Upper lobe of left lung (tissue), 6 donors: ENCODE results near the gene MFRP. TPM values are rescaled to one million over a fixed set of nuclear protein-coding genes. Genes with fewer than 3 reads are reported as not detected.
A peak's percentile ranks its signal among the peaks of the same experiment; 100 is the strongest.

ENCODE experiments used
- ATAC-seq, 2 donors: fragments of 200-7000 bp; cut with Tn5 transposase; one replicate each; pipeline ENCODE4 v1.9.1; 2022; ENCODE audit warnings: mild to moderate bottlenecking in 2 of 2, moderate library complexity in 2 of 2; ENCODE audit not compliant: low FRiP score in 2 of 2
- DNase-seq, 2 donors: peaks; one replicate each; pipeline ENCODE4 v3.0.0-alpha.2; 2019 to 2020
- H3K27ac ChIP-seq, 4 donors: fragments of 200-600 bp; sonication (generic); one replicate each; pipeline ENCODE4 v1.5.1; 2016 to 2019
- H3K27me3 ChIP-seq, 4 donors: fragments of 200-600 bp; sonication (generic); one replicate each; pipeline ENCODE4 v1.5.1; 2017 to 2019
- H3K36me3 ChIP-seq, 4 donors: fragments of 200-600 bp; sonication (generic); one replicate each; pipeline ENCODE4 v1.5.1; 2016 to 2019
- H3K4me1 ChIP-seq, 4 donors: fragments of 200-600 bp; sonication (generic); one replicate each; pipeline ENCODE4 v1.5.1; 2018 to 2019
- H3K4me3 ChIP-seq, 4 donors: fragments of 200-600 bp; sonication (generic); one replicate each; pipeline ENCODE4 v1.5.1; 2017 to 2019; ENCODE audit warnings: mild to moderate bottlenecking in 2 of 4, moderate library complexity in 1 of 4
- H3K9me3 ChIP-seq, 4 donors: fragments of 200-600 bp; sonication (generic); one replicate each; pipeline ENCODE4 v1.5.1; 2018 to 2019
- CTCF ChIP-seq, 6 experiments: fragments of 450-650 bp in 4 of 6; fragments of 200-600 bp in 2 of 6; sonication (generic) in 2 of 6; IDR thresholded peaks; one replicate each; pipeline ENCODE4 v1.5.1; 2016 to 2019; ENCODE audit warnings: antibody characterized with exemption in 6 of 6
- EP300 ChIP-seq, 4 donors: sonication (generic); formaldehyde crosslinking; IDR thresholded peaks; one replicate each; pipeline ENCODE4 v1.5.1; 2017; ENCODE audit warnings: antibody characterized with exemption in 4 of 4, control low read depth in 2 of 4
- POLR2A ChIP-seq, 4 donors: fragments of 450-650 bp; IDR thresholded peaks; one replicate each; pipeline ENCODE4 v1.5.1; 2016 to 2017; ENCODE audit warnings: antibody characterized with exemption in 4 of 4, mild to moderate bottlenecking in 2 of 4
- POLR2AphosphoS5 ChIP-seq, 2 donors: sonication (generic); formaldehyde crosslinking; IDR thresholded peaks; one replicate each; pipeline ENCODE4 v1.5.1; 2017; ENCODE audit warnings: antibody characterized with exemption in 2 of 2
- WGBS, 2 donors: methylation state at CpG; one replicate each; pipeline ENCODE4 v1.1.5; 2017 to 2018; 5-methylcytosine and 5-hydroxymethylcytosine counted together
- total RNA-seq, 6 donors: library from RNA; depleted of rRNA in 4 of 6; stranded (reverse); fragments of >200 nt in 4 of 6; gene quantifications; one replicate each; pipeline versions ENCODE4 v1.1.0 to v1.2.1, GENCODE V29; 2016 to 2021
- donor health status: DM: no; HTN: no; CAD: no; lungs with moderate emphysema.
- donor health status: DM: no; HTN: yes; CAD: no; lungs with severe emphysema.

Gene MFRP
- total RNA-seq, 6 donors from 2014 or later = not detected

GRCh38 chr11:119376197-119376847 lies 29.8 kb upstream of the MFRP start:
- H3K4me1 ChIP-seq = peaks cover 18 to 28% (median 22%) of the 10 kb centered on the region in 4 donors
- peak; percentile 40 to 79 for DNase-seq
- H3K27ac ChIP-seq = peak overlapping the region in 2 of 4 donors; percentile 45 to 63
- TF ChIP-seq CTCF (IDR thresholded peaks at IDR 0.05) (no peak), POLR2A (IDR thresholded peaks at IDR 0.05) (peak in 1 of 4 donors; percentile 10), EP300 (IDR thresholded peaks at IDR 0.05) (no peak)
- no peak overlapping the region for H3K4me3 ChIP-seq
- WGBS, 2 donors = 70 to 93% methylated on average over 4 to 11 of the region's 11 CpGs
- no peaks in the 10 kb centered on the region for H3K9me3 ChIP-seq
- ATAC-seq = peak; percentile 2 to 29
- H3K36me3 ChIP-seq = no peaks in the 10 kb centered on the region
- no peaks in the 10 kb centered on the region for H3K27me3 ChIP-seq

GRCh38 chr11:119375337-119376196 lies 29.1 kb upstream of the MFRP start:
- no peak overlapping the region for H3K4me3 ChIP-seq
- ATAC-seq (peak; percentile 1 to 67), DNase-seq (peak in 1 of 2 donors; percentile 24)
- H3K27me3 ChIP-seq = no peaks in the 10 kb centered on the region
- TF ChIP-seq POLR2AphosphoS5 (IDR thresholded peaks at IDR 0.05) (peak in 1 of 2 donors; percentile 30), CTCF (IDR thresholded peaks at IDR 0.05) (no peak)
- H3K9me3 ChIP-seq = no peaks in the 10 kb centered on the region
- peak overlapping the region in 3 of 4 donors; percentile 42 to 63 (median 45) for H3K27ac ChIP-seq
- WGBS, 2 donors = 55 to 67% methylated on average over 5 to 14 of the region's 14 CpGs
- peaks cover 16 to 25% (median 21%) of the 10 kb centered on the region in 4 donors for H3K4me1 ChIP-seq
- H3K36me3 ChIP-seq = no peaks in the 10 kb centered on the region

GRCh38 chr11:119374632-119375336 lies 28.3 kb upstream of the MFRP start:
- WGBS, 2 donors = 50 to 55% methylated on average over 7 to 11 of the region's 11 CpGs
- Histone ChIP-seq H3K27ac (peak overlapping the region in 3 of 4 donors; percentile 33 to 45 (median 42)), H3K4me3 (no peak overlapping the region), H3K36me3 (no peaks in the 10 kb centered on the region), H3K27me3 (no peaks in the 10 kb centered on the region), H3K4me1 (peaks cover 21 to 33% (median 26%) of the 10 kb centered on the region in 4 donors), H3K9me3 (no peaks in the 10 kb centered on the region)
- TF ChIP-seq POLR2A (IDR thresholded peaks at IDR 0.05) (no peak), CTCF (IDR thresholded peaks at IDR 0.05) (no peak), POLR2AphosphoS5 (IDR thresholded peaks at IDR 0.05) (no peak), EP300 (IDR thresholded peaks at IDR 0.05) (no peak)
- DNase-seq = peak in 1 of 2 donors; percentile 9
- ATAC-seq = no peak

- H3K9me3 ChIP-seq = no peaks in the 10 kb centered on the region
- WGBS, 2 donors = 44 to 89% methylated on average over 3 to 5 of the region's 5 CpGs
- no peaks in the 10 kb centered on the region for H3K27me3 ChIP-seq
- H3K36me3 ChIP-seq = no peaks in the 10 kb centered on the region
- TF ChIP-seq CTCF (IDR thresholded peaks at IDR 0.05) = peak; percentile 66 to 87 (median 82)
- no peak for TF ChIP-seq EP300 (IDR thresholded peaks at IDR 0.05)
- TF ChIP-seq POLR2A (IDR thresholded peaks at IDR 0.05) = no peak
- no peak for TF ChIP-seq POLR2AphosphoS5 (IDR thresholded peaks at IDR 0.05)
- peak; percentile 59 to 74 for ATAC-seq
- DNase-seq = peak in 1 of 2 donors; percentile 67
- H3K27ac ChIP-seq = no peak overlapping the region
- no peak overlapping the region for H3K4me3 ChIP-seq
- peaks cover 23 to 36% (median 32%) of the 10 kb centered on the region in 4 donors for H3K4me1 ChIP-seq
Measured at GRCh38 chr11:119373921-119374631, 27.6 kb upstream of the MFRP start.
